GM10266 (cell line): ENCODE results near the gene GRK2.

Source experiments
- DNase-seq: peaks from one replicate; pipeline ENCODE4 v3.0.0; 2012; ENCODE audit errors: extremely low spot score
- TF ChIP-seq, protein P1 (sequence below): IDR thresholded peaks from 2 replicates; pipeline ENCODE4 v1.5.1; 2012; ENCODE audit warnings: mild to moderate bottlenecking, low read depth; ENCODE audit not compliant: control insufficient read depth, insufficient read depth; ENCODE audit errors: missing control alignments

The GRK2 gene

GRCh38 chr11:67267188-67268080, 1.2 kb downstream of the GRK2 start:
- TF ChIP-seq, protein P1, sequence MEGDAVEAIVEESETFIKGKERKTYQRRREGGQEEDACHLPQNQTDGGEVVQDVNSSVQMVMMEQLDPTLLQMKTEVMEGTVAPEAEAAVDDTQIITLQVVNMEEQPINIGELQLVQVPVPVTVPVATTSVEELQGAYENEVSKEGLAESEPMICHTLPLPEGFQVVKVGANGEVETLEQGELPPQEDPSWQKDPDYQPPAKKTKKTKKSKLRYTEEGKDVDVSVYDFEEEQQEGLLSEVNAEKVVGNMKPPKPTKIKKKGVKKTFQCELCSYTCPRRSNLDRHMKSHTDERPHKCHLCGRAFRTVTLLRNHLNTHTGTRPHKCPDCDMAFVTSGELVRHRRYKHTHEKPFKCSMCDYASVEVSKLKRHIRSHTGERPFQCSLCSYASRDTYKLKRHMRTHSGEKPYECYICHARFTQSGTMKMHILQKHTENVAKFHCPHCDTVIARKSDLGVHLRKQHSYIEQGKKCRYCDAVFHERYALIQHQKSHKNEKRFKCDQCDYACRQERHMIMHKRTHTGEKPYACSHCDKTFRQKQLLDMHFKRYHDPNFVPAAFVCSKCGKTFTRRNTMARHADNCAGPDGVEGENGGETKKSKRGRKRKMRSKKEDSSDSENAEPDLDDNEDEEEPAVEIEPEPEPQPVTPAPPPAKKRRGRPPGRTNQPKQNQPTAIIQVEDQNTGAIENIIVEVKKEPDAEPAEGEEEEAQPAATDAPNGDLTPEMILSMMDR, result no peak
- DNase-seq, result no peak

DNA sequence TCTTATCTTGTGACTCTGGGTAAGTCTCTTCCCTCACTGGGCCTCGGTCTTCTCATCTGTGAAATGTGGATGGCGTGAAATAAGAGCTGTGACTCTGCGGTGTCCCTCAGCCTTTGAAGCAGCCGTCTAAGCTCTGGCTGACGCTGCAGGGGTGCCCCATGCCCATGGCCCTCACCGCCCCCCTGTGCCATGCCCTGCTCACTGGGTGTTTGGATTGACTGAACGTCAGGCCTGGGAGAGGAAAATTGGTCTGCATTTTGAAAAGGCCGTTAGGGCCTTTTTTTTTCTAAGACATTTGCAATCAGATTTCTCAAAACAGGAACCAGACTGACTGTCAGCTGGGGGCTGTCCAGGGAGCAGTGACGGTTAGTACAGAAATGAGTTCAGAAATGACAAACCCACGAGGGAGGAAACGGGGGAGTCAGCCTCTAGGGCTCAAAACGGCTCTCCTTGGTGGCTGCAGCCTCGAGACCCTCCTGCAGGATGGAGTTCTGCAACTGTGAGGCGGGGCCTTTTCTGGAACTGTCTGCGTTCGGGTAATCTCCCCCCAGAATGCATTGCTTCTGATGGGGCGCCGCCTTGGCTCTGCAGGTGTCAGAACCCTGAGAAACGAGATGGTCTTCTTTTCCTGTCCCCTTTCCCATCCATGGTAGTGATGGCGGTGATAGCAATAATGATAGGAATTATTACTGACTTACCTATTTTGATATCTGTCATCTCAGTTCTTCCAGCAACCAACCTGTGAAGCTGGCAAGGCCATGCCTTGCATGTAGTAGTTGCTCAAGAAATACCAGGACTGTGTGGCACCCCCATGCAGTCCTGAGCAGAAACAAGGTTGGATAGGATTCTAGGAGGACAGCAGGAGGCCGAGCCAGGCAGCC, 2.0 kb downstream of the GRK2 start:
- TF ChIP-seq, protein P1, result no peak
- DNase-seq, result peak; percentile 91

DNA sequence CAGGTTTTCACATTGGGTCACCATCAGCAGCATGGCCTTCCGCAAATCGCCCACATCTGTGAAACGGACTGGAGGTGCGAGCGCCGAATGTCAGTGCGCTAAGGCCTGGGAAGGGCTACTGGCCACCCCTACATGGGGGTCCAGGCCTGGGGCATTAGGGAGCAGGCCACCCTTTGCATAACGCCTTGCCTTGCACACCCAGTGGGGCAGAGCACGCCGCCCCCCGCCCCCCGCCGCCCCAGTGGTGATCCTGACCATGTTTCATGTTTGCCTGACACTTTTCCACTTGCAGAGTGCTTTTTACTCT, 2.6 kb downstream of the GRK2 start:
- TF ChIP-seq, protein P1, result no peak
- no peak for DNase-seq

- TF ChIP-seq, protein P1, result no peak
- DNase-seq, result no peak
Measured at GRCh38 chr11:67269401-67270255, 3.4 kb downstream of the GRK2 start.

- no peak for DNase-seq
- TF ChIP-seq, protein P1, result no peak
Measured at GRCh38 chr11:67270256-67271204, 4.3 kb downstream of the GRK2 start.

GRCh38 chr11:67271205-67271540, 4.9 kb downstream of the GRK2 start:
- TF ChIP-seq, protein P1, result no peak

More at GRCh38 chr11:67271205-67271540, 4.9 kb downstream of the GRK2 start:
- DNase-seq, result no peak
